22Rv1 (cell line): Measurements from ENCODE around the gene OCIAD2.

Experiments used
- ZFX ChIP-seq: fragments of 450-650 bp; IDR thresholded peaks from 2 replicates; pipeline ENCODE4 v1.6.1; 2017; ENCODE audit warnings: antibody characterized with exemption, borderline replicate concordance
- TF ChIP-seq, protein P1 (sequence below): fragments of 450-650 bp; IDR thresholded peaks from 2 replicates; pipeline ENCODE4 v1.5.1; 2017; ENCODE audit warnings: mild to moderate bottlenecking

DNA sequence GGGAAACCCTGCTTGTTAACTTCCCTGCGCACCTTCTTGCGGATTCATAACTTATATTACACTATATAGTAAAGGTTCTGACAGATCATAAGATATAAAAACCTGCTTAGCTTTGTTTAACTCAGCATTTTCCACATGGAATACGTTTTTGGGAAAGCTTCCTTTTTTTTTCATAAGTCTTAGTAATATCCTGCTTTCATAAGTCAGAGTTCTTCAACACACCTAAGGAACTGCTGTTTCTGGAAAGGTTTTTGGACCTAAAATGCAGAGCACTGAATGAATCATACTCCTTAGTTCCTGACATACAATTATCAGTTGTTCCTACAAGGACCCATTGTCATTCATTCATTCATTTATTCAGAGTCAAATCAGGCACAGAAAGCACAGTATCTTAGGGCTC is 32.3 kb upstream of the OCIAD2 start:
- TF ChIP-seq, protein P1, sequence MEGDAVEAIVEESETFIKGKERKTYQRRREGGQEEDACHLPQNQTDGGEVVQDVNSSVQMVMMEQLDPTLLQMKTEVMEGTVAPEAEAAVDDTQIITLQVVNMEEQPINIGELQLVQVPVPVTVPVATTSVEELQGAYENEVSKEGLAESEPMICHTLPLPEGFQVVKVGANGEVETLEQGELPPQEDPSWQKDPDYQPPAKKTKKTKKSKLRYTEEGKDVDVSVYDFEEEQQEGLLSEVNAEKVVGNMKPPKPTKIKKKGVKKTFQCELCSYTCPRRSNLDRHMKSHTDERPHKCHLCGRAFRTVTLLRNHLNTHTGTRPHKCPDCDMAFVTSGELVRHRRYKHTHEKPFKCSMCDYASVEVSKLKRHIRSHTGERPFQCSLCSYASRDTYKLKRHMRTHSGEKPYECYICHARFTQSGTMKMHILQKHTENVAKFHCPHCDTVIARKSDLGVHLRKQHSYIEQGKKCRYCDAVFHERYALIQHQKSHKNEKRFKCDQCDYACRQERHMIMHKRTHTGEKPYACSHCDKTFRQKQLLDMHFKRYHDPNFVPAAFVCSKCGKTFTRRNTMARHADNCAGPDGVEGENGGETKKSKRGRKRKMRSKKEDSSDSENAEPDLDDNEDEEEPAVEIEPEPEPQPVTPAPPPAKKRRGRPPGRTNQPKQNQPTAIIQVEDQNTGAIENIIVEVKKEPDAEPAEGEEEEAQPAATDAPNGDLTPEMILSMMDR, result no peak
- TF ChIP-seq ZFX, result no peak
